H1 (cell line): ENCODE results near the gene PDE4D. TPM values are rescaled to one million over a fixed set of nuclear protein-coding genes. Genes with fewer than 3 reads are reported as not detected.

Source experiments
- BACH1 ChIP-seq: IDR thresholded peaks from 2 replicates; pipeline ENCODE4 v1.6.1; 2012; ENCODE audit warnings: low read length, improper control_type of control experiment
- CBX5 ChIP-seq: fragments of 300-800, 300-1000 bp; sonication (generic); IDR thresholded peaks from 2 replicates; pipeline ENCODE4 v1.7.1; 2016; ENCODE audit warnings: antibody characterized with exemption, low read length, low read depth
- GTF2F1 ChIP-seq: IDR thresholded peaks from 2 replicates; pipeline ENCODE4 v1.6.1; 2012; ENCODE audit warnings: low read depth, low read length, improper control_type of control experiment, borderline replicate concordance
- HDAC2 ChIP-seq, 2 experiments: fragments of 300-600 bp in 1 of 2; sonication (generic) in 1 of 2; IDR thresholded peaks; 2 replicates each; pipeline ENCODE4 v1.6.1; 2011 to 2012; ENCODE audit warnings: low read depth in 2 of 2, low read length in 2 of 2, mild to moderate bottlenecking in 2 of 2, moderate library complexity in 2 of 2, borderline replicate concordance in 1 of 2, inconsistent platforms in 1 of 2
- KDM4A ChIP-seq: IDR thresholded peaks from one replicate; pipeline ENCODE4 v1.7.1; 2012; ENCODE audit warnings: low read depth, mild to moderate bottlenecking, moderate library complexity, low read length, inconsistent platforms; ENCODE audit not compliant: severe bottlenecking
- POLR2A ChIP-seq, 2 experiments: IDR thresholded peaks; 1 replicate in 1 of 2; 2 replicates in 1 of 2; pipeline ENCODE4 v1.6.1; 2011; ENCODE audit warnings: low read depth in 2 of 2, low read length in 2 of 2, mild to moderate bottlenecking in 2 of 2; ENCODE audit errors: control extremely low read depth in 1 of 2
- RXRA ChIP-seq: IDR thresholded peaks from 2 replicates; pipeline ENCODE4 v1.6.1; 2011; ENCODE audit warnings: low read depth, mild to moderate bottlenecking, low read length, moderate library complexity; ENCODE audit not compliant: insufficient read depth
- SP1 ChIP-seq: IDR thresholded peaks from 2 replicates; pipeline ENCODE4 v1.6.1; 2011; ENCODE audit warnings: low read depth, low read length
- SRF ChIP-seq: IDR thresholded peaks from 2 replicates; pipeline ENCODE4 v1.6.1; 2011; ENCODE audit warnings: mild to moderate bottlenecking, low read depth, low read length, moderate library complexity
- SUZ12 ChIP-seq: fragments of 200-600 bp; sonication (generic); IDR thresholded peaks from 2 replicates; pipeline ENCODE4 v1.6.1; 2012; ENCODE audit warnings: mild to moderate bottlenecking, inconsistent platforms, low read length, moderate library complexity, mixed read lengths
- USF2 ChIP-seq: IDR thresholded peaks from 2 replicates; pipeline ENCODE4 v1.6.1; 2011; ENCODE audit warnings: low read length, improper control_type of control experiment
- polyA plus RNA-seq, 7 experiments: library from polyadenylated mRNA; depleted of rRNA in 3 of 7; stranded (reverse) in 5 of 7; unstranded in 2 of 7; fragments of >200 nt in 5 of 7; fragments of 200-250 nt in 2 of 7; gene quantifications; 1 replicate in 5 of 7; 2 replicates in 1 of 7; 4 replicates in 1 of 7; pipeline versions ENCODE4 v1.2.1 to v1.2.3, GENCODE V29; 2011 to 2013; ENCODE audit warnings: missing spikeins in 2 of 7, mixed read lengths in 2 of 7
- total RNA-seq: library from RNA; stranded (reverse); fragmentation: NEBNext Ultra II Directional; extraction: Animal tissue kit (Norgen Biotek cat#: 25700); gene quantifications from 2 replicates; pipeline ENCODE4 v1.2.1, GENCODE V29; 2021
- TF ChIP-seq, protein P1 (sequence below): fragments of 300-600 bp; sonication (generic); IDR thresholded peaks from 2 replicates; pipeline ENCODE4 v1.7.1; 2012; ENCODE audit warnings: low read length, moderate library complexity, mild to moderate bottlenecking, inconsistent platforms; ENCODE audit not compliant: insufficient replicate concordance

Gene PDE4D
- total and polyA plus RNA-seq, 2 of the 8 experiments (the other 6 are each of a cell fraction or from before 2014, with no cell fraction given) = 2.3 to 3.7 TPM

DNA sequence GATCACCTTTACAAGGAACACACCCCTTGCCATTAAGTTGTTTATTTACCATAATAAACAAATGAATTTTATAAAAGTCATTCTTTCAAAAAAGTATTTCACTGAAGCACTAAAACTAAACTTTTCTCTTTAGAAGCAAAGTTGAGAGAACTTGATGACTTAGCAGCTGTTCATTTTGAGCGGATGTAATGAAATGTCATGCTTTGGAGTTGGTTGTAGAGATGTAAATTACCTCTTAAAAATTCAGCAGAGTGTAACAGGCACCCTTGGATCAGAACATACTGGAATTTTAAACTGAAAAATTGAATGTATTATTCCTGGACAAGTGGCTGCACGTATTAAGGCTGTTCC is 617.2 kb downstream of the PDE4D start (continued):
- TF ChIP-seq, protein P1, sequence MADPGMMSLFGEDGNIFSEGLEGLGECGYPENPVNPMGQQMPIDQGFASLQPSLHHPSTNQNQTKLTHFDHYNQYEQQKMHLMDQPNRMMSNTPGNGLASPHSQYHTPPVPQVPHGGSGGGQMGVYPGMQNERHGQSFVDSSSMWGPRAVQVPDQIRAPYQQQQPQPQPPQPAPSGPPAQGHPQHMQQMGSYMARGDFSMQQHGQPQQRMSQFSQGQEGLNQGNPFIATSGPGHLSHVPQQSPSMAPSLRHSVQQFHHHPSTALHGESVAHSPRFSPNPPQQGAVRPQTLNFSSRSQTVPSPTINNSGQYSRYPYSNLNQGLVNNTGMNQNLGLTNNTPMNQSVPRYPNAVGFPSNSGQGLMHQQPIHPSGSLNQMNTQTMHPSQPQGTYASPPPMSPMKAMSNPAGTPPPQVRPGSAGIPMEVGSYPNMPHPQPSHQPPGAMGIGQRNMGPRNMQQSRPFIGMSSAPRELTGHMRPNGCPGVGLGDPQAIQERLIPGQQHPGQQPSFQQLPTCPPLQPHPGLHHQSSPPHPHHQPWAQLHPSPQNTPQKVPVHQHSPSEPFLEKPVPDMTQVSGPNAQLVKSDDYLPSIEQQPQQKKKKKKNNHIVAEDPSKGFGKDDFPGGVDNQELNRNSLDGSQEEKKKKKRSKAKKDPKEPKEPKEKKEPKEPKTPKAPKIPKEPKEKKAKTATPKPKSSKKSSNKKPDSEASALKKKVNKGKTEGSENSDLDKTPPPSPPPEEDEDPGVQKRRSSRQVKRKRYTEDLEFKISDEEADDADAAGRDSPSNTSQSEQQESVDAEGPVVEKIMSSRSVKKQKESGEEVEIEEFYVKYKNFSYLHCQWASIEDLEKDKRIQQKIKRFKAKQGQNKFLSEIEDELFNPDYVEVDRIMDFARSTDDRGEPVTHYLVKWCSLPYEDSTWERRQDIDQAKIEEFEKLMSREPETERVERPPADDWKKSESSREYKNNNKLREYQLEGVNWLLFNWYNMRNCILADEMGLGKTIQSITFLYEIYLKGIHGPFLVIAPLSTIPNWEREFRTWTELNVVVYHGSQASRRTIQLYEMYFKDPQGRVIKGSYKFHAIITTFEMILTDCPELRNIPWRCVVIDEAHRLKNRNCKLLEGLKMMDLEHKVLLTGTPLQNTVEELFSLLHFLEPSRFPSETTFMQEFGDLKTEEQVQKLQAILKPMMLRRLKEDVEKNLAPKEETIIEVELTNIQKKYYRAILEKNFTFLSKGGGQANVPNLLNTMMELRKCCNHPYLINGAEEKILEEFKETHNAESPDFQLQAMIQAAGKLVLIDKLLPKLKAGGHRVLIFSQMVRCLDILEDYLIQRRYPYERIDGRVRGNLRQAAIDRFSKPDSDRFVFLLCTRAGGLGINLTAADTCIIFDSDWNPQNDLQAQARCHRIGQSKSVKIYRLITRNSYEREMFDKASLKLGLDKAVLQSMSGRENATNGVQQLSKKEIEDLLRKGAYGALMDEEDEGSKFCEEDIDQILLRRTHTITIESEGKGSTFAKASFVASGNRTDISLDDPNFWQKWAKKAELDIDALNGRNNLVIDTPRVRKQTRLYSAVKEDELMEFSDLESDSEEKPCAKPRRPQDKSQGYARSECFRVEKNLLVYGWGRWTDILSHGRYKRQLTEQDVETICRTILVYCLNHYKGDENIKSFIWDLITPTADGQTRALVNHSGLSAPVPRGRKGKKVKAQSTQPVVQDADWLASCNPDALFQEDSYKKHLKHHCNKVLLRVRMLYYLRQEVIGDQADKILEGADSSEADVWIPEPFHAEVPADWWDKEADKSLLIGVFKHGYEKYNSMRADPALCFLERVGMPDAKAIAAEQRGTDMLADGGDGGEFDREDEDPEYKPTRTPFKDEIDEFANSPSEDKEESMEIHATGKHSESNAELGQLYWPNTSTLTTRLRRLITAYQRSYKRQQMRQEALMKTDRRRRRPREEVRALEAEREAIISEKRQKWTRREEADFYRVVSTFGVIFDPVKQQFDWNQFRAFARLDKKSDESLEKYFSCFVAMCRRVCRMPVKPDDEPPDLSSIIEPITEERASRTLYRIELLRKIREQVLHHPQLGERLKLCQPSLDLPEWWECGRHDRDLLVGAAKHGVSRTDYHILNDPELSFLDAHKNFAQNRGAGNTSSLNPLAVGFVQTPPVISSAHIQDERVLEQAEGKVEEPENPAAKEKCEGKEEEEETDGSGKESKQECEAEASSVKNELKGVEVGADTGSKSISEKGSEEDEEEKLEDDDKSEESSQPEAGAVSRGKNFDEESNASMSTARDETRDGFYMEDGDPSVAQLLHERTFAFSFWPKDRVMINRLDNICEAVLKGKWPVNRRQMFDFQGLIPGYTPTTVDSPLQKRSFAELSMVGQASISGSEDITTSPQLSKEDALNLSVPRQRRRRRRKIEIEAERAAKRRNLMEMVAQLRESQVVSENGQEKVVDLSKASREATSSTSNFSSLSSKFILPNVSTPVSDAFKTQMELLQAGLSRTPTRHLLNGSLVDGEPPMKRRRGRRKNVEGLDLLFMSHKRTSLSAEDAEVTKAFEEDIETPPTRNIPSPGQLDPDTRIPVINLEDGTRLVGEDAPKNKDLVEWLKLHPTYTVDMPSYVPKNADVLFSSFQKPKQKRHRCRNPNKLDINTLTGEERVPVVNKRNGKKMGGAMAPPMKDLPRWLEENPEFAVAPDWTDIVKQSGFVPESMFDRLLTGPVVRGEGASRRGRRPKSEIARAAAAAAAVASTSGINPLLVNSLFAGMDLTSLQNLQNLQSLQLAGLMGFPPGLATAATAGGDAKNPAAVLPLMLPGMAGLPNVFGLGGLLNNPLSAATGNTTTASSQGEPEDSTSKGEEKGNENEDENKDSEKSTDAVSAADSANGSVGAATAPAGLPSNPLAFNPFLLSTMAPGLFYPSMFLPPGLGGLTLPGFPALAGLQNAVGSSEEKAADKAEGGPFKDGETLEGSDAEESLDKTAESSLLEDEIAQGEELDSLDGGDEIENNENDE = no peak
- TF ChIP-seq SP1 (no peak), POLR2A (IDR thresholded peaks at IDR 0.05; ENCODE audit: control extremely low read depth in 1 of 2, low read depth in 2 of 2, low read length in 2 of 2) (no peak), KDM4A (no peak), SUZ12 (no peak), SRF (no peak), BACH1 (no peak), GTF2F1 (no peak), CBX5 (no peak), USF2 (no peak), HDAC2 (IDR thresholded peaks at IDR 0.05; ENCODE audit: borderline replicate concordance in 1 of 2, low read depth in 2 of 2, low read length in 2 of 2) (no peak), RXRA (no peak)
